DND-41 (cell line): ENCODE measurements around the gene MMRN1.

Experiments
- ATAC-seq: fragments of 200-7000 bp; cut with Tn5 transposase; 3 replicates; pipeline ENCODE4 v1.9.1; 2021; ENCODE audit warnings: low read depth; ENCODE audit not compliant: insufficient read depth
- DNase-seq: peaks from one replicate; pipeline ENCODE4 v3.0.0-alpha.2; 2020
- H2AFZ ChIP-seq: 2 replicates; pipeline ENCODE4 v1.6.0; 2012; ENCODE audit warnings: low read depth, low read length
- H3K27ac ChIP-seq: 2 replicates; pipeline ENCODE4 v1.5.1; 2012; ENCODE audit warnings: low read length, inconsistent platforms
- H3K27me3 ChIP-seq: fragments of 200-600 bp; sonication (generic); 2 replicates; pipeline ENCODE4 v1.6.0; 2012; ENCODE audit warnings: low read length, mild to moderate bottlenecking, inconsistent platforms; ENCODE audit not compliant: insufficient read depth, poor library complexity
- H3K36me3 ChIP-seq: 2 replicates; pipeline ENCODE4 v1.5.1; 2012; ENCODE audit warnings: low read length, inconsistent platforms; ENCODE audit not compliant: insufficient read depth
- H3K4me1 ChIP-seq: 2 replicates; pipeline ENCODE4 v1.5.1; 2012; ENCODE audit warnings: mild to moderate bottlenecking, low read length; ENCODE audit not compliant: insufficient read depth
- H3K4me2 ChIP-seq: 2 replicates; pipeline ENCODE4 v1.6.0; 2012; ENCODE audit warnings: mild to moderate bottlenecking, moderate library complexity, low read length, inconsistent platforms; ENCODE audit not compliant: insufficient read depth
- H3K4me3 ChIP-seq, 2 experiments: fragments of 200-600 bp in 1 of 2; shearing (Covaris generic) in 1 of 2; 2 replicates each; pipeline ENCODE4 v1.5.1; 2012 to 2016; ENCODE audit warnings: inconsistent platforms in 2 of 2, low read length in 2 of 2, mild to moderate bottlenecking in 2 of 2, low read depth in 1 of 2, moderate library complexity in 1 of 2
- H3K79me2 ChIP-seq: 2 replicates; pipeline ENCODE4 v1.6.0; 2012; ENCODE audit warnings: low read length, inconsistent platforms; ENCODE audit not compliant: insufficient read depth
- H3K9ac ChIP-seq: 2 replicates; pipeline ENCODE4 v1.6.0; 2012; ENCODE audit warnings: low read depth, mild to moderate bottlenecking, inconsistent platforms, low read length, moderate library complexity
- H3K9me3 ChIP-seq: 2 replicates; pipeline ENCODE4 v1.5.1; 2012; ENCODE audit warnings: low read length, moderate library complexity, mild to moderate bottlenecking, inconsistent platforms; ENCODE audit not compliant: insufficient read depth, severe bottlenecking
- H4K20me1 ChIP-seq: 2 replicates; pipeline ENCODE4 v1.6.0; 2012; ENCODE audit warnings: low read length; ENCODE audit not compliant: insufficient read depth
- CTCF ChIP-seq: IDR thresholded peaks from 2 replicates; pipeline ENCODE4 v1.5.1; 2012; ENCODE audit warnings: borderline replicate concordance, low read length, moderate library complexity, mild to moderate bottlenecking; ENCODE audit not compliant: poor library complexity, severe bottlenecking; ENCODE audit errors: extremely low read depth
- EZH2 ChIP-seq: IDR thresholded peaks from 3 replicates; pipeline ENCODE4 v1.6.1; 2012; ENCODE audit warnings: borderline replicate concordance, low read depth, mild to moderate bottlenecking, moderate library complexity, low read length, inconsistent platforms; ENCODE audit not compliant: severe bottlenecking

MMRN1 gene

GRCh38 chr4:89942811-89943210, 48.2 kb downstream of the MMRN1 start:
- Histone ChIP-seq H3K27me3 (no peaks in the 10 kb centered on the region), H3K27ac (no peak overlapping the region), H3K9me3 (no peaks in the 10 kb centered on the region), H3K4me2 (no peak overlapping the region), H3K9ac (no peak overlapping the region), H3K36me3 (no peaks in the 10 kb centered on the region), H3K4me3 (no peak overlapping the region), H3K79me2 (no peaks in the 10 kb centered on the region), H4K20me1 (no peaks in the 10 kb centered on the region), H3K4me1 (no peaks in the 10 kb centered on the region), H2AFZ (no peak overlapping the region)
- ATAC-seq (no peak), DNase-seq (no peak)
- TF ChIP-seq EZH2: no peak
- no peak for TF ChIP-seq CTCF

- Histone ChIP-seq H3K4me2 (no peak overlapping the region), H3K27me3 (no peaks in the 10 kb centered on the region), H3K9me3 (no peaks in the 10 kb centered on the region), H4K20me1 (no peaks in the 10 kb centered on the region), H3K4me3 (no peak overlapping the region), H3K79me2 (no peaks in the 10 kb centered on the region), H3K9ac (no peak overlapping the region), H2AFZ (no peak overlapping the region), H3K4me1 (no peaks in the 10 kb centered on the region), H3K27ac (no peak overlapping the region), H3K36me3 (no peaks in the 10 kb centered on the region)
- DNase-seq: no peak
- TF ChIP-seq EZH2: no peak
- peak; percentile 51 for TF ChIP-seq CTCF
- no peak for ATAC-seq
Observed at GRCh38 chr4:89949782-89950387, 55.2 kb downstream of the MMRN1 start.

GRCh38 chr4:89952458-89952857, 57.8 kb downstream of the MMRN1 start:
- H3K9me3 ChIP-seq: no peaks in the 10 kb centered on the region
- H3K4me2 ChIP-seq: no peak overlapping the region
- H4K20me1 ChIP-seq: no peaks in the 10 kb centered on the region
- H3K27ac ChIP-seq: no peak overlapping the region
- no peak overlapping the region for H3K4me3 ChIP-seq
- no peaks in the 10 kb centered on the region for H3K4me1 ChIP-seq
- no peaks in the 10 kb centered on the region for H3K79me2 ChIP-seq
- no peak for TF ChIP-seq EZH2
- no peak for TF ChIP-seq CTCF
- H2AFZ ChIP-seq: no peak overlapping the region
- no peak for DNase-seq
- no peak for ATAC-seq
- H3K27me3 ChIP-seq: no peaks in the 10 kb centered on the region
- no peak overlapping the region for H3K9ac ChIP-seq
- H3K36me3 ChIP-seq: no peaks in the 10 kb centered on the region
